ENCODE results near the gene HRAS. TPM values are rescaled to one million over a fixed set of nuclear protein-coding genes. Genes with fewer than 3 reads are reported as not detected.

The HRAS gene
- total RNA-seq, 1 experiment from 2014 or later: 128 TPM

GRCh38 chr11:488992-489391 lies 46.4 kb downstream of the HRAS start:
- Histone ChIP-seq H3K9me3 (ENCODE audit: low read length) (no peaks in the 10 kb centered on the region), H3K4me2 (ENCODE audit: low read length) (no peak overlapping the region), H2AFZ (ENCODE audit: low read length) (no peak overlapping the region), H3K4me1 (ENCODE audit: insufficient read depth, low read length) (no peaks in the 10 kb centered on the region), H3K9me2 (replicated peaks; ENCODE audit: low read length) (no peaks in the 10 kb centered on the region), H3F3A (ENCODE audit: low read length, unreplicated experiment) (no peaks in the 10 kb centered on the region), H4K20me1 (ENCODE audit: low read length) (no peaks in the 10 kb centered on the region), H3K79me2 (ENCODE audit: low read length) (no peaks in the 10 kb centered on the region), H3K36me3 (ENCODE audit: low read depth, low read length) (no peaks in the 10 kb centered on the region), H3K27me3 (ENCODE audit: low read length) (no peaks in the 10 kb centered on the region), H3K4me3 (ENCODE audit: low read length) (no peak overlapping the region), H3K27ac (ENCODE audit: low read length) (no peak overlapping the region), H3K9ac (ENCODE audit: low read length) (no peak overlapping the region)
- POLR2A ChIA-PET (ENCODE audit: unreplicated experiment): no interaction called here
- TF ChIP-seq CTCF (conservative IDR thresholded peaks at IDR 0.05; ENCODE audit: low read depth, low read length): no peak
- TF ChIP-seq EZH2phosphoT487 (IDR thresholded peaks at IDR 0.05; ENCODE audit: borderline replicate concordance, low read length): no peak
- TF ChIP-seq EZH2 (IDR thresholded peaks at IDR 0.05; ENCODE audit: low read length, unreplicated experiment): no peak
- no peak for ATAC-seq
- CTCF ChIA-PET: no interaction called here
- intact Hi-C loops (cut with micrococcal nuclease): no loop called here
- no peak for DNase-seq
- BruUV-seq (replicated peaks): no TSS peak

GRCh38 chr11:488579-488978 lies 46.8 kb downstream of the HRAS start:
- Histone ChIP-seq H3K4me3 (ENCODE audit: low read length) (no peak overlapping the region), H3K27ac (ENCODE audit: low read length) (no peak overlapping the region), H3K9ac (ENCODE audit: low read length) (no peak overlapping the region), H2AFZ (ENCODE audit: low read length) (no peak overlapping the region), H4K20me1 (ENCODE audit: low read length) (no peaks in the 10 kb centered on the region), H3K9me2 (replicated peaks; ENCODE audit: low read length) (no peaks in the 10 kb centered on the region), H3K79me2 (ENCODE audit: low read length) (no peaks in the 10 kb centered on the region), H3K4me1 (ENCODE audit: insufficient read depth, low read length) (no peaks in the 10 kb centered on the region), H3K36me3 (ENCODE audit: low read depth, low read length) (no peaks in the 10 kb centered on the region), H3F3A (ENCODE audit: low read length, unreplicated experiment) (no peaks in the 10 kb centered on the region), H3K4me2 (ENCODE audit: low read length) (no peak overlapping the region), H3K27me3 (ENCODE audit: low read length) (no peaks in the 10 kb centered on the region), H3K9me3 (ENCODE audit: low read length) (no peaks in the 10 kb centered on the region)
- BruUV-seq (replicated peaks): no TSS peak
- ChIA-PET POLR2A (ENCODE audit: unreplicated experiment) (no interaction called here), CTCF (no interaction called here)
- DNase-seq (no peak), ATAC-seq (no peak)
- TF ChIP-seq CTCF (conservative IDR thresholded peaks at IDR 0.05; ENCODE audit: low read depth, low read length) (no peak), EZH2phosphoT487 (IDR thresholded peaks at IDR 0.05; ENCODE audit: borderline replicate concordance, low read length) (no peak), EZH2 (IDR thresholded peaks at IDR 0.05; ENCODE audit: low read length, unreplicated experiment) (no peak)
- intact Hi-C loops (cut with micrococcal nuclease): no loop called here

- Histone ChIP-seq H3K36me3 (ENCODE audit: low read depth, low read length) (no peaks in the 10 kb centered on the region), H3K27me3 (ENCODE audit: low read length) (no peaks in the 10 kb centered on the region), H3K4me1 (ENCODE audit: insufficient read depth, low read length) (no peaks in the 10 kb centered on the region), H4K20me1 (ENCODE audit: low read length) (no peaks in the 10 kb centered on the region), H3K4me3 (ENCODE audit: low read length) (no peak overlapping the region), H3F3A (ENCODE audit: low read length, unreplicated experiment) (no peaks in the 10 kb centered on the region), H3K27ac (ENCODE audit: low read length) (no peak overlapping the region), H3K4me2 (ENCODE audit: low read length) (no peak overlapping the region), H3K79me2 (ENCODE audit: low read length) (no peaks in the 10 kb centered on the region), H3K9ac (ENCODE audit: low read length) (no peak overlapping the region), H3K9me3 (ENCODE audit: low read length) (no peaks in the 10 kb centered on the region), H2AFZ (ENCODE audit: low read length) (no peak overlapping the region), H3K9me2 (replicated peaks; ENCODE audit: low read length) (no peaks in the 10 kb centered on the region)
- ATAC-seq (no peak), DNase-seq (no peak)
- no TSS peak for BruUV-seq (replicated peaks)
- ChIA-PET CTCF (no interaction called here), POLR2A (ENCODE audit: unreplicated experiment) (no interaction called here)
- TF ChIP-seq CTCF (conservative IDR thresholded peaks at IDR 0.05; ENCODE audit: low read depth, low read length) (no peak), EZH2phosphoT487 (IDR thresholded peaks at IDR 0.05; ENCODE audit: borderline replicate concordance, low read length) (no peak), EZH2 (IDR thresholded peaks at IDR 0.05; ENCODE audit: low read length, unreplicated experiment) (no peak)
- intact Hi-C loops (cut with micrococcal nuclease): no loop called here
Observed at GRCh38 chr11:488062-488461, 47.3 kb downstream of the HRAS start.
